ENCODE data around the gene MYO6.

MYO6 gene

GRCh38 chr6:75762063-75762462 is 13.0 kb downstream of the MYO6 start:
- DNase-seq (ENCODE audit: low spot score): no peak
- no peak for FAIRE-seq

- DNase-seq (ENCODE audit: low spot score): no peak
- FAIRE-seq: no peak
These were observed 17.3 kb downstream of the MYO6 start for GRCh38 chr6:75766387-75766786.

DNA sequence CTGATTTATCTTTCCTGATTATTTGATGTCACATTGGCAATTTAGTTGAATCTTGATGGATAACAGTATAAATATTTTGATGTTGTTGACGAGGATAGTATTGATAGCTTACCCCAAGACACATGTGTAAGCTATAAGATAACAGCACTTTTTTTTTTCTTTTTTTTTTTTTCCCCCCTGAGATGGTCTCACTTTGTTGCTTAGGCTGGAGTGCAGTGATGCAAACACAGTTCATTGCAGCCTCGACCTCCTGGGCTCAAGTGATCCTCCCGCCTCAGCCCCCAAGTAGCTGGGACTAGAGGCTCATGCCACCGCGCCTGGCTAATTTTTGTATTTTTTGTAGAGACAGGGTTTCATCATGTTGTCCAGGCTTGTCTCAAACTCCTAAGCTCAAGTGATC is 21.8 kb downstream of the MYO6 start:
- DNase-seq (ENCODE audit: low spot score): no peak
- no peak for FAIRE-seq

GRCh38 chr6:75775219-75775618 is 26.2 kb downstream of the MYO6 start:
- FAIRE-seq (no peak), DNase-seq (ENCODE audit: low spot score) (no peak)

GRCh38 chr6:75776461-75776860 is 27.4 kb downstream of the MYO6 start:
- FAIRE-seq: no peak
- DNase-seq (ENCODE audit: low spot score): no peak

GRCh38 chr6:75778757-75779156 is 29.7 kb downstream of the MYO6 start:
- FAIRE-seq: no peak
- no peak for DNase-seq (ENCODE audit: low spot score)

- no peak for DNase-seq (ENCODE audit: low spot score)
- no peak for FAIRE-seq
These were observed 37.1 kb downstream of the MYO6 start for GRCh38 chr6:75786152-75786551.

DNA sequence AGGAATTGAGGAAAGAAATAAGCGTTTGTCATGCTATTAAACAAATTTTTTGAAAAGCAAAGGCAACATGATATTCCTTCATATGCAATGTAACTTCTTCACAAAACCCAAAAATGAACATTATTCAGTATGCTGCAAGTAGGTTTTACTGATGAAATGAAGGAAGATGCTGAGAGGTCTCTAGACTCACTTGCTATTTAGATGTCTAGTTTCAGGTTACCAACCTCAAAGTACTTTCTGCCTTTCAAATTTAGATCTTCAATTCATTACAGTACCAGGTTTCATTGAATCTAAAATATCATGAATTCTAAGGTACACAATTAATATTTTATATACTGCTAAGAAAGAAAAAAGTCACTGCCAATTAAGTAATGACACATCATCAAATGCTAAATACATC is 39.9 kb downstream of the MYO6 start:
- FAIRE-seq (no peak), DNase-seq (ENCODE audit: low spot score) (no peak)

DNA sequence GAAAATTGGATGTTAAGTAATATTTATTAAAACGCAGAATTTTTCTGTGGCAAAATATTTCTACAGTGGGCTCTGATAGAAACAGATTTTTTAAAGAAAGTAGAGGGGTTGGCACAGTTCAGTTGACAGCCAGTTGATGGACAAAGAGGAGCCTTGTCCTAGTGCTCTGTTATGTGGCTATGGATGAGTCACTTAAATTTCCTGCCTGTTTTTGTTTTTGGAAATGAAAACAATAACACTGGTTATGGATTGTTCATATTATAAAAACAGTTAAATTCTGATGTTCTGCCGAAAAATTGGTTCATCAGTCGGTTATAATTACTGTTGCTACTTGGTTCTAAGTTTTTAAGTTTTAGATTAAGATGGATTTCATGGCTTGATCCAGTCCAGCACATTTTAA is 42.8 kb downstream of the MYO6 start:
- DNase-seq (ENCODE audit: low spot score) (no peak), FAIRE-seq (no peak)

DNA sequence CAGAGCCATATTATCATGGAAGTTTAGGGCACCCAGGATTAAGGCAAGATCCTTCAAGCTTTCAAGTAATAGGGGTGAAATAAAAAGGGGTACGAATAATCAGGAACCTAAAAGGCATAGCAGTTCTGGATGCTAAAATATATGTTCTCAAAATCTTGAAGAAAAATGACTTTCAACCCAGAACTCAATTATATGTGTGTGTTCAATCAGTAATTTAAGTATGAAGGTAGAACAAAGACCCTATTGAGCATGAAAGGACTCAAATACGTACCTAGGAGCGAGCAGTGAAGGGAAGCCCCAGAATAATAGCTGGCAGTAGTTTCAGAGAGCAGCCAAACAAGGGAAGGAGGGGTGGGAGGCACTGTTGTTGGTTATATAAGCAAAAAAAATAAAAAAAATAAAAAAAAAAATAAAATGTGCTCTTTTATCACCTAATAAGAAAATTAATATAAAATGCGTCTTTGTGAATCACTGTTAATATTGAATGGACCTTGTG is 45.4 kb downstream of the MYO6 start:
- FAIRE-seq (no peak), DNase-seq (ENCODE audit: low spot score) (no peak)

- DNase-seq (ENCODE audit: low spot score): no peak
- no peak for FAIRE-seq
These were observed 46.1 kb downstream of the MYO6 start for GRCh38 chr6:75794954-75795739.

DNA sequence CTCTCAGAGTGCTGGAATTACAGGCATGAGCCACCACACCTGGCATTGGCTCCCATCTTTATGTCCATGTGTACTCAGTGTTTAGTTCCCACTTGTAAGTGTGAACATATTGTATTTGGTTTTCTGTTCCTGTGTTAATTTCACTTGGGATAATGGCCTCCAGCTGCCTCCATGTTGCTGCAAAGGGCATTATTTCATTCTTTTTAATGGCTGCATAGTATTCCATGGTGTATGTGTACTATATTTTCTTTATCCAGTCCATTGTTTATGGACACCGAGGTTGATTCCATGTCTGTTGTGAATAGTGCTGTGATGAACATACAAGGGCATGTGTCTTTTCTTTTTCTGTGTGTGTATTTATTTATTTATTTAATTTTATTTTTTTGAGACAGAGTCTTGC is 47.7 kb downstream of the MYO6 start:
- DNase-seq (ENCODE audit: low spot score): no peak
- no peak for FAIRE-seq

GRCh38 chr6:75800133-75800532 is 51.1 kb downstream of the MYO6 start:
- no peak for DNase-seq (ENCODE audit: low spot score)
- FAIRE-seq: no peak

- no peak for FAIRE-seq
- no peak for DNase-seq (ENCODE audit: low spot score)
These were observed 51.9 kb downstream of the MYO6 start for GRCh38 chr6:75800708-75801505.

GRCh38 chr6:75802366-75802765 is 53.3 kb downstream of the MYO6 start:
- peak; percentile 87 for FAIRE-seq
- DNase-seq (ENCODE audit: low spot score): peak; percentile 59

GRCh38 chr6:75808507-75808906 is 59.5 kb downstream of the MYO6 start:
- no peak for DNase-seq (ENCODE audit: low spot score)
- FAIRE-seq: no peak

- DNase-seq (ENCODE audit: low spot score) (no peak), FAIRE-seq (no peak)
These were observed 63.5 kb downstream of the MYO6 start for GRCh38 chr6:75812560-75812959.

- DNase-seq (ENCODE audit: low spot score) (no peak), FAIRE-seq (no peak)
These were observed 64.6 kb downstream of the MYO6 start for GRCh38 chr6:75813476-75814250.

DNA sequence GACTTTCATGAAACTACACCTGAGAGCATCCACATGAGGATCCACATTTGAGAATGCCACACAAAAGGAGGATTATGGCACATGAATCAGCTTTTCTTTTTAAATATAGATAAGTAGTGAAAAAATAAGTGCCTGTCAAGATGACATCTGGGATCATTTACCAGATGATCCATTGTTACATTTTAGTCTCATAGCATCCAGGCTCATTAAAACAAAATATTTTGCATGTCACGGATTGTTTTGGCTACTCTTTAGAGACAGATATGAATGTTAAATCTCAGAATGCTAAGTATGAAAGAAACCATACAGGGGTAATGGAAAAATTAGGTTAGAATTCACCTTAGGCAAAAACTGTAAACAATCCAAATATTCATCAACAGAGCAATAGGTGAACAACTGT is 66.7 kb downstream of the MYO6 start:
- DNase-seq (ENCODE audit: low spot score): no peak
- no peak for FAIRE-seq

- DNase-seq (ENCODE audit: low spot score) (no peak), FAIRE-seq (no peak)
These were observed 69.2 kb downstream of the MYO6 start for GRCh38 chr6:75818098-75818855.

Data from RCC 7860 (cell line).